Osteoblast (primary cell): ENCODE measurements around the gene PDE8B. TPM values are rescaled to one million over a fixed set of nuclear protein-coding genes. Genes with fewer than 3 reads are reported as not detected.

Experiments used
- DNase-seq: peaks from one replicate; pipeline ENCODE4 v3.0.0; 2011; ENCODE audit warnings: low spot score, mixed read lengths; ENCODE audit not compliant: insufficient read length; ENCODE audit errors: missing footprints
- H2AFZ ChIP-seq: 2 replicates; pipeline ENCODE4 v1.6.0; 2011; ENCODE audit warnings: mild to moderate bottlenecking, low read length
- H3K27ac ChIP-seq: 2 replicates; pipeline ENCODE4 v1.5.1; 2011; ENCODE audit warnings: mild to moderate bottlenecking, low read depth, low read length, moderate library complexity
- H3K27me3 ChIP-seq: 2 replicates; pipeline ENCODE4 v1.6.0; 2012; ENCODE audit warnings: mild to moderate bottlenecking, control low read depth, inconsistent platforms, low read length, moderate library complexity; ENCODE audit not compliant: insufficient read depth
- H3K36me3 ChIP-seq: 2 replicates; pipeline ENCODE4 v1.5.1; 2011; ENCODE audit warnings: mild to moderate bottlenecking, low read length, control low read depth, moderate library complexity; ENCODE audit not compliant: insufficient read depth
- H3K4me1 ChIP-seq: 2 replicates; pipeline ENCODE4 v1.5.1; 2011; ENCODE audit warnings: mild to moderate bottlenecking, low read length, control low read depth, moderate library complexity; ENCODE audit not compliant: insufficient read depth
- H3K4me2 ChIP-seq: 2 replicates; pipeline ENCODE4 v1.6.0; 2011; ENCODE audit warnings: mild to moderate bottlenecking, low read length; ENCODE audit not compliant: insufficient read depth
- H3K4me3 ChIP-seq: fragments of 200-600 bp; sonication (generic); 3 replicates; pipeline ENCODE4 v1.5.1; 2012; ENCODE audit warnings: mild to moderate bottlenecking, low read length, inconsistent platforms; ENCODE audit not compliant: insufficient read depth
- H3K79me2 ChIP-seq: 2 replicates; pipeline ENCODE4 v1.6.0; 2012; ENCODE audit warnings: mild to moderate bottlenecking, low read length, control low read depth, inconsistent platforms; ENCODE audit not compliant: insufficient read depth
- H3K9me3 ChIP-seq: 2 replicates; pipeline ENCODE4 v1.5.1; 2011; ENCODE audit warnings: low read depth, low read length, control low read depth
- H4K20me1 ChIP-seq: 2 replicates; pipeline ENCODE4 v1.6.0; 2012; ENCODE audit warnings: mild to moderate bottlenecking, low read length, control low read depth; ENCODE audit not compliant: insufficient read depth
- total RNA-seq: library from RNA; depleted of rRNA; stranded (reverse); fragments of >200 nt; gene quantifications from 2 replicates; pipeline ENCODE4 v1.2.3, GENCODE V29; 2012
- TF ChIP-seq, protein P1 (sequence below): IDR thresholded peaks from 2 replicates; pipeline ENCODE4 v1.5.1; 2011; ENCODE audit warnings: mild to moderate bottlenecking, low read depth, low read length, moderate library complexity; ENCODE audit errors: extremely low read depth

The PDE8B gene
- total RNA-seq, 1 donor: under 0.01 TPM

DNA sequence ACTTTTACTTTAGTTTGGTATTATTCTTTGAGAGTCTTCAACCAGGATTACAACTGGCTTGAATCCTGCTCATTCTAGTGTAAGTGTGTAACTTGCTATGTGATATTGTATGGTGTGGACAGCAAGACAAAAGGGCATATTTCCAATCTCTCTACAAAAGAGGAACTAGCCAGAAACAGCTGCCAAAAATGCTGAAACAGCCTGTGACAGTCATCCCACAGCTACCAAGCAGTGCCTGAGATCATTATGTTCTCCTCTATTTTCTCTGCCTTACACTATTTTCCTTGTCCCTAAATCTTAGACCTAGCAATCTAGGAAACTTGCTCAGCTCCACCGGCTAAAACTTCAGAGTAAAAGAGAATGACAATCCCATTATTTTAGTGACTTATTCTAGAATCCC, 238.8 kb downstream of the PDE8B start:
- no peaks in the 10 kb centered on the region for H3K4me1 ChIP-seq
- H3K27me3 ChIP-seq: no peaks in the 10 kb centered on the region
- H3K79me2 ChIP-seq: peaks cover 2% of the 10 kb centered on the region

GRCh38 chr5:77449981-77450380, 239.5 kb downstream of the PDE8B start:
- Histone ChIP-seq H2AFZ (no peak overlapping the region), H3K79me2 (peaks cover 2% of the 10 kb centered on the region), H3K36me3 (peaks cover 16% of the 10 kb centered on the region), H3K27me3 (no peaks in the 10 kb centered on the region), H3K4me3 (no peak overlapping the region), H3K4me2 (no peak overlapping the region), H3K27ac (no peak overlapping the region), H3K9me3 (no peaks in the 10 kb centered on the region), H4K20me1 (no peaks in the 10 kb centered on the region), H3K4me1 (no peaks in the 10 kb centered on the region)
- DNase-seq: peak; percentile 47
- TF ChIP-seq, protein P1, sequence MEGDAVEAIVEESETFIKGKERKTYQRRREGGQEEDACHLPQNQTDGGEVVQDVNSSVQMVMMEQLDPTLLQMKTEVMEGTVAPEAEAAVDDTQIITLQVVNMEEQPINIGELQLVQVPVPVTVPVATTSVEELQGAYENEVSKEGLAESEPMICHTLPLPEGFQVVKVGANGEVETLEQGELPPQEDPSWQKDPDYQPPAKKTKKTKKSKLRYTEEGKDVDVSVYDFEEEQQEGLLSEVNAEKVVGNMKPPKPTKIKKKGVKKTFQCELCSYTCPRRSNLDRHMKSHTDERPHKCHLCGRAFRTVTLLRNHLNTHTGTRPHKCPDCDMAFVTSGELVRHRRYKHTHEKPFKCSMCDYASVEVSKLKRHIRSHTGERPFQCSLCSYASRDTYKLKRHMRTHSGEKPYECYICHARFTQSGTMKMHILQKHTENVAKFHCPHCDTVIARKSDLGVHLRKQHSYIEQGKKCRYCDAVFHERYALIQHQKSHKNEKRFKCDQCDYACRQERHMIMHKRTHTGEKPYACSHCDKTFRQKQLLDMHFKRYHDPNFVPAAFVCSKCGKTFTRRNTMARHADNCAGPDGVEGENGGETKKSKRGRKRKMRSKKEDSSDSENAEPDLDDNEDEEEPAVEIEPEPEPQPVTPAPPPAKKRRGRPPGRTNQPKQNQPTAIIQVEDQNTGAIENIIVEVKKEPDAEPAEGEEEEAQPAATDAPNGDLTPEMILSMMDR: no peak

More for the DNA sequence above, 238.8 kb downstream of the PDE8B start:
- no peak for DNase-seq
- TF ChIP-seq, protein P1: no peak
- Histone ChIP-seq H3K9me3 (no peaks in the 10 kb centered on the region), H3K36me3 (peaks cover 16% of the 10 kb centered on the region), H3K4me2 (no peak overlapping the region), H2AFZ (no peak overlapping the region), H3K4me3 (no peak overlapping the region), H3K27ac (no peak overlapping the region), H4K20me1 (no peaks in the 10 kb centered on the region)

DNA sequence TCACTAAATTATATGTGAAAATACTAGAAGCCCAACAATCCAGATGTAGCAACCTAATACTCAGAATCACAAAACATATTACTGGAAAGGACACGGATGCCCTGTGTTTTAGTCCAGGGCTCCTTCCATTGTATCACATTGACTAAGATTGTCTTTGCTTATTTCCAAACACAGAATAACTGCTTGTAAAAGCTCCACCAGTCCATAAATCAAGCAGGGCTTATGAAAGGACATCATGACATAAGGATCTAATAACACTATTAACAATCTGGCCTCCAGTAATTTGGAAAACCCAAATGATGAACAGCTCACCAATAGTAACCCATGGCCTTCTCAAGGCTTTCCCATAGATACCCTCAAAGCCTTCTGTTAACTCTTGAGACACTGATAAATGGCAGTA, 241.9 kb downstream of the PDE8B start:
- Histone ChIP-seq H4K20me1 (no peaks in the 10 kb centered on the region), H3K36me3 (peaks cover 16% of the 10 kb centered on the region), H3K9me3 (no peaks in the 10 kb centered on the region), H2AFZ (no peak overlapping the region), H3K27ac (no peak overlapping the region), H3K4me3 (no peak overlapping the region), H3K79me2 (peaks cover under 1% of the 10 kb centered on the region), H3K4me1 (no peaks in the 10 kb centered on the region), H3K27me3 (no peaks in the 10 kb centered on the region), H3K4me2 (no peak overlapping the region)
- no peak for DNase-seq
- TF ChIP-seq, protein P1: no peak

DNA sequence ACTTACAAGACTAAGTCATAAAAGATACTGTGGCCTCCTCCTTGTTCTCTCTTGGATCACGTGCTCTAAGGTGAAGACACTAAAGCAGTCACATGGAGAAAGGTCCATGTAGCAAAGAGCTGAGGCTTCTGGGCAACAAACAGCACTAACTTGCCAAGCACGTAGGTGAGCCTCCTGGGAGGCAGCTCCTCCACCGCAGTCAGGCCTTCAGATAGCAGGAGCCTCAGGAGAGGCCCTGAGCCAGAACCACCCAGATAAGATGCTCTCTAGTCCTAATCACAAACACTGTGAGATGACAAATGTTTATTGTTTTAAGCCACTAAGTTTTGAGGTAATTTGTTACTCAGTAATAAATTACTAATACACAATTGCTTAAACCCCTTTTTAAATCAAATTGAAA, 243.6 kb downstream of the PDE8B start:
- Histone ChIP-seq H3K4me3 (no peak overlapping the region), H4K20me1 (no peaks in the 10 kb centered on the region), H3K27ac (no peak overlapping the region), H3K9me3 (no peaks in the 10 kb centered on the region), H2AFZ (no peak overlapping the region), H3K36me3 (peaks cover 5% of the 10 kb centered on the region), H3K79me2 (no peaks in the 10 kb centered on the region), H3K27me3 (no peaks in the 10 kb centered on the region), H3K4me1 (no peaks in the 10 kb centered on the region), H3K4me2 (no peak overlapping the region)
- TF ChIP-seq, protein P1: no peak
- no peak for DNase-seq
